Brain microvascular endothelial cell (primary cell): ENCODE measurements around the gene ST6GALNAC5.

Experiments
- DNase-seq: peaks from one replicate; pipeline ENCODE4 v3.0.0-alpha.2; 2020
- H3K27ac ChIP-seq: fragments of 250-450 bp; sonication (Bioruptor Pico); 2 replicates; pipeline ENCODE4 v1.5.1; 2020; ENCODE audit warnings: mild to moderate bottlenecking, moderate library complexity
- H3K27me3 ChIP-seq: fragments of 250-450 bp; sonication (Bioruptor Pico); replicated peaks from 2 replicates; pipeline ENCODE4 v1.5.1; 2020; ENCODE audit warnings: mild to moderate bottlenecking
- H3K36me3 ChIP-seq: fragments of 250-450 bp; sonication (Bioruptor Pico); replicated peaks from 2 replicates; pipeline ENCODE4 v1.5.1; 2020; ENCODE audit warnings: mild to moderate bottlenecking
- H3K4me3 ChIP-seq: 2 replicates; pipeline ENCODE4 v1.5.1; 2011; ENCODE audit warnings: low read depth, mild to moderate bottlenecking, control low read depth, low read length, moderate library complexity
- CTCF ChIP-seq: IDR thresholded peaks from 2 replicates; pipeline ENCODE4 v1.5.1; 2011; ENCODE audit warnings: low read depth, mild to moderate bottlenecking, moderate library complexity, low read length, control low read depth, inconsistent platforms; ENCODE audit errors: missing control alignments
- in situ Hi-C: cut with HindIII; loops from 2 replicates; pipeline ENCODE4 v1.10.0; 2017; ENCODE audit warnings: low sequenced_read_pairs, low pct_ligation_motif_present

Gene ST6GALNAC5

GRCh38 chr1:77065693-77066342, 198.5 kb downstream of the ST6GALNAC5 start:
- Histone ChIP-seq H3K27me3 (no peaks in the 10 kb centered on the region), H3K27ac (no peak overlapping the region), H3K4me3 (no peak overlapping the region), H3K36me3 (no peaks in the 10 kb centered on the region)
- no peak for TF ChIP-seq CTCF
- in situ Hi-C loops, result no loop called here
- DNase-seq, result no peak

GRCh38 chr1:77068013-77068412, 200.7 kb downstream of the ST6GALNAC5 start:
- no peak for TF ChIP-seq CTCF
- in situ Hi-C loops, result no loop called here
- Histone ChIP-seq H3K36me3 (no peaks in the 10 kb centered on the region), H3K27ac (no peak overlapping the region), H3K27me3 (no peaks in the 10 kb centered on the region), H3K4me3 (no peak overlapping the region)
- no peak for DNase-seq

GRCh38 chr1:77076759-77077158, 209.5 kb downstream of the ST6GALNAC5 start:
- H3K27ac ChIP-seq, result no peak overlapping the region
- H3K27me3 ChIP-seq, result no peaks in the 10 kb centered on the region
- no peak for TF ChIP-seq CTCF
- in situ Hi-C loops, result no loop called here
- H3K36me3 ChIP-seq, result no peaks in the 10 kb centered on the region
- H3K4me3 ChIP-seq, result no peak overlapping the region
- DNase-seq, result no peak

DNA sequence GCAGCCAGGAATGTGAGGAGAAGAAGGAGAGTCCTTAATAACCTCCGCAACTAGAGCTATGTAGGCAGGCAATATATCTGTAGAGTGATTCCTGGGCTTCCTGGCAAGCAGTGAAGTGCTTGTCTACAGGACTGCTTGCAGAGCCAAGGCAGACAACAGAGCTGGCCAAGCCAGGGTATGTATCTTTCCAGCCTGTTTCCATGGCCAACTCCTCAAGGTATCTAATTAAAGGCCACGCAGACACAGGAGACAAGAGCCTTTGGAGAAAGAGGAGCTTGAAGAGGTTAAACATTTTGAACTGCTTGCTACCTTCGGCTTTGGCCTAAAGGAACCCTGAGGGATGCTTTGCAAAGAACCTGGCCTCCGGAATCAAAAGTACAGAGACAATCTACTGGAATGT, 214.6 kb downstream of the ST6GALNAC5 start:
- TF ChIP-seq CTCF, result no peak
- Histone ChIP-seq H3K36me3 (no peaks in the 10 kb centered on the region), H3K4me3 (no peak overlapping the region), H3K27ac (no peak overlapping the region), H3K27me3 (no peaks in the 10 kb centered on the region)
- in situ Hi-C loops, result no loop called here
- DNase-seq, result no peak

GRCh38 chr1:77084457-77084856, 217.2 kb downstream of the ST6GALNAC5 start:
- TF ChIP-seq CTCF, result no peak
- Histone ChIP-seq H3K27me3 (no peaks in the 10 kb centered on the region), H3K4me3 (no peak overlapping the region), H3K27ac (no peak overlapping the region), H3K36me3 (no peaks in the 10 kb centered on the region)
- in situ Hi-C loops, result no loop called here
- DNase-seq, result no peak

DNA sequence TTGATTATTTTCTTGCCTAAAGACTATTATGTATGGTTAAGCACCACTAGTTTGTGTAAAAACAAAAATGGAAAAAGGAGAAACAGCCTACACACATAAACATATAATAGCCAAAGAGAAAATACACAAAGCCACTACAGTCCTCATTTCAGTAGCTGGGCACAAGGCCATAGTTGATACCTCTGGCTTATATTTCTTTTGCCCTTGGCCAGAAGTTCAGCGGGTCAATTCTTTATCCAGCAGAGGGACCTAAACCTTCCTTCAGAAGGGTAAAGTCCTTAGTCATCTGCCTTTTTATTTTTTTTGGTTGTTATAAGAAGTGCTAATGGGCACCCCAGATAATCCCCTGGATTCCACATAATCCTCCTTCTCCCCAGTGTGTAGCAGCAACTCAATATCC, 217.8 kb downstream of the ST6GALNAC5 start:
- Histone ChIP-seq H3K27ac (no peak overlapping the region), H3K27me3 (no peaks in the 10 kb centered on the region), H3K36me3 (no peaks in the 10 kb centered on the region), H3K4me3 (no peak overlapping the region)
- in situ Hi-C loops, result no loop called here
- no peak for DNase-seq
- TF ChIP-seq CTCF, result no peak
